GM21423 (cell line): ENCODE measurements around the gene MYH15.
A peak's percentile ranks its signal among the peaks of the same experiment; 100 is the strongest.

ENCODE experiments used
- ATAC-seq: cut with Tn5 transposase; IDR thresholded peaks from one replicate; pipeline ENCODE4 v1.9.1; 2021; ENCODE audit warnings: mild to moderate bottlenecking, moderate library complexity; ENCODE audit not compliant: unreplicated experiment

Gene MYH15

GRCh38 chr3:108510496-108510895, at the start of gene MYH15:
MYH15 (minus strand) TSS chr3:108510596; CDS start chr3:108510530, 66 bp downstream.
- no peak for ATAC-seq

- no peak for ATAC-seq
These were observed 45.7 kb upstream of the MYH15 start for GRCh38 chr3:108555966-108556581.

- no peak for ATAC-seq
These were observed 44.6 kb upstream of the MYH15 start for GRCh38 chr3:108554913-108555571.

GRCh38 chr3:108554229-108554628, 43.8 kb upstream of the MYH15 start:
- no peak for ATAC-seq

GRCh38 chr3:108552267-108553159, 42.1 kb upstream of the MYH15 start:
- no peak for ATAC-seq

GRCh38 chr3:108548886-108549285, 38.5 kb upstream of the MYH15 start:
- no peak for ATAC-seq

GRCh38 chr3:108548304-108548703, 37.9 kb upstream of the MYH15 start:
- ATAC-seq: no peak

GRCh38 chr3:108546692-108547091, 36.3 kb upstream of the MYH15 start:
- ATAC-seq: no peak

GRCh38 chr3:108546247-108546646, 35.9 kb upstream of the MYH15 start:
- ATAC-seq: no peak

- no peak for ATAC-seq
These were observed 27.7 kb upstream of the MYH15 start for GRCh38 chr3:108538083-108538482.

- ATAC-seq: peak; percentile 88
These were observed 18.3 kb upstream of the MYH15 start for GRCh38 chr3:108528459-108529252.

- ATAC-seq: no peak
These were observed 17.4 kb upstream of the MYH15 start for GRCh38 chr3:108527817-108528216.

- ATAC-seq: no peak
These were observed 16.7 kb upstream of the MYH15 start for GRCh38 chr3:108527109-108527508.

- no peak for ATAC-seq
These were observed 15.6 kb upstream of the MYH15 start for GRCh38 chr3:108525971-108526370.

GRCh38 chr3:108525256-108525655, 14.9 kb upstream of the MYH15 start:
- no peak for ATAC-seq

- ATAC-seq: no peak
These were observed 14.1 kb upstream of the MYH15 start for GRCh38 chr3:108524537-108524936.

- ATAC-seq: no peak
These were observed 8.5 kb upstream of the MYH15 start for GRCh38 chr3:108518895-108519294.

GRCh38 chr3:108516881-108517280, 6.5 kb upstream of the MYH15 start:
- ATAC-seq: no peak

GRCh38 chr3:108513961-108514360, 3.6 kb upstream of the MYH15 start:
- no peak for ATAC-seq

GRCh38 chr3:108512671-108513070, 2.3 kb upstream of the MYH15 start:
- no peak for ATAC-seq

GRCh38 chr3:108511490-108511889, 1.1 kb upstream of the MYH15 start:
- no peak for ATAC-seq
